CD4-positive, alpha-beta memory T cell (primary cell): ENCODE results near the gene SNRPE. TPM values are rescaled to one million over a fixed set of nuclear protein-coding genes. Genes with fewer than 3 reads are reported as not detected.
A peak's percentile ranks its signal among the peaks of the same experiment; 100 is the strongest.
"Not testable (repeated sequence)": the region's sequence is repeated elsewhere in the genome, so short reads cannot be mapped to it uniquely, and the experiment has no call there.

ENCODE experiments used
- CTCF ChIA-PET: fragments of 350-600 bp; sonication (Branson Sonifier 250); formaldehyde crosslinking; loops from one replicate; lab custom pipeline; 2021; ENCODE audit warnings: inconsistent platforms; ENCODE audit not compliant: partially characterized antibody; lab: Charles Lee
- POLR2A ChIA-PET: fragments of 350-600 bp; sonication (Branson Sonifier 250); formaldehyde crosslinking; loops from one replicate; lab custom pipeline; 2021; ENCODE audit not compliant: partially characterized antibody; lab: Charles Lee
- DNase-seq, 5 donors: peaks; one replicate each; pipeline versions ENCODE4 v3.0.0 to v3.0.0-alpha.2; 2020 to 2022; ENCODE audit warnings: mixed read lengths in 1 of 5
- H3K27ac ChIP-seq: one replicate; pipeline ENCODE4 v1.7.0; 2013; ENCODE audit warnings: low read depth, low read length
- H3K27me3 ChIP-seq: 2 replicates; pipeline ENCODE4 v1.7.0; 2013; ENCODE audit warnings: mild to moderate bottlenecking, low read length, moderate library complexity; ENCODE audit not compliant: insufficient read depth
- H3K36me3 ChIP-seq: 2 replicates; pipeline ENCODE4 v1.7.0; 2013; ENCODE audit warnings: mild to moderate bottlenecking, low read length, moderate library complexity; ENCODE audit not compliant: insufficient read depth
- H3K4me1 ChIP-seq: 2 replicates; pipeline ENCODE4 v1.7.0; 2013; ENCODE audit warnings: mild to moderate bottlenecking, low read length, moderate library complexity; ENCODE audit not compliant: insufficient read depth
- H3K4me3 ChIP-seq, 2 donors: one replicate each; pipeline ENCODE4 v1.7.0; 2013; ENCODE audit warnings: low read length in 2 of 2, mild to moderate bottlenecking in 1 of 2
- H3K9me3 ChIP-seq, 2 donors: one replicate each; pipeline ENCODE4 v1.7.0; 2013; ENCODE audit warnings: low read length in 2 of 2, control low read depth in 1 of 2; ENCODE audit not compliant: control insufficient read depth in 1 of 2
- H3K27ac Mint-ChIP-seq, 7 donors: one replicate each; pipeline ENCODE4 v1.8.0; 2020 to 2021; ENCODE audit warnings: mixed read lengths in 7 of 7, mild to moderate bottlenecking in 6 of 7, inconsistent platforms in 3 of 7, moderate library complexity in 3 of 7
- H3K27me3 Mint-ChIP-seq, 2 donors: one replicate each; pipeline ENCODE4 v1.8.0; 2020 to 2021; ENCODE audit warnings: mixed read lengths in 2 of 2
- H3K36me3 Mint-ChIP-seq, 2 donors: one replicate each; pipeline ENCODE4 v1.8.0; 2020 to 2021; ENCODE audit warnings: mixed read lengths in 2 of 2, inconsistent platforms in 1 of 2, mild to moderate bottlenecking in 1 of 2
- H3K4me1 Mint-ChIP-seq, 4 donors: one replicate each; pipeline ENCODE4 v1.8.0; 2020 to 2021; ENCODE audit warnings: mixed read lengths in 4 of 4, mild to moderate bottlenecking in 1 of 4
- H3K4me3 Mint-ChIP-seq, 8 donors: one replicate each; pipeline ENCODE4 v1.8.0; 2020 to 2021; ENCODE audit warnings: mixed read lengths in 8 of 8, mild to moderate bottlenecking in 7 of 8, moderate library complexity in 6 of 8, inconsistent platforms in 3 of 8
- H3K9me3 Mint-ChIP-seq, 8 donors: one replicate each; pipeline ENCODE4 v1.8.0; 2020 to 2021; ENCODE audit warnings: mixed read lengths in 8 of 8, mild to moderate bottlenecking in 5 of 8, inconsistent platforms in 3 of 8, moderate library complexity in 1 of 8
- intact Hi-C: fragments of 100-400 bp; cut with micrococcal nuclease; formaldehyde crosslinking; loops from one replicate; pipeline ENCODE4 v1.15.1; 2023
- polyA plus RNA-seq, 2 donors: library from polyadenylated mRNA; unstranded; fragments of 300-500 nt; fragmentation: Illumina TruSeq; gene quantifications; one replicate each; pipeline ENCODE4 v1.2.3, GENCODE V29; 2021
- total RNA-seq, 2 experiments: library from RNA; stranded (reverse); gene quantifications; one replicate each; pipeline ENCODE4 v1.2.3, GENCODE V29; 2021

The SNRPE gene
- total and polyA plus RNA-seq, 4 experiments from 2014 or later, result 63.3 to 225 (median 146) TPM

DNA sequence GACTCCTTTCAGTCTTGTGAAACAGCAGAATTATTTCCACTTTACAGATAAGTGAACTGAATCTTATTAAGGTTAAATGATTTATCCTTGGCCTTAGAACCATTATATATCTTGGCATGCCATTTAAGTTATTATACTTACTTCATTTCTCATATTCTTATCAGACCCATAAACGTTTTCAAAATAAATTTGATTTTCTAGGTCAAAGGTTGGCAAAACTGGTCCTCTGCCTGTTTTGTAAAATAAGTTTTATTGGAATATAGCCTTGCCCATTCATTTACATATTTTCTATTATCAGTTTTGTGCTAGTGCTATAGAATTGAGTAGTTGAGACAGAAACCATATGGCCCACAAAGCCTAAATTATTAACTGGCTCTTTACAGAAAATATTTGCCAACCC lies 32.9 kb upstream of the SNRPE start:
- Histone ChIP-seq H3K9me3 (no peaks in the 10 kb centered on the region), H3K4me3 (no peak overlapping the region), H3K27ac (no peak overlapping the region), H3K27me3 (no peaks in the 10 kb centered on the region), H3K4me1 (no peaks in the 10 kb centered on the region), H3K36me3 (peaks cover 54% of the 10 kb centered on the region)
- Mint-ChIP-seq H3K9me3 (no peaks in the 10 kb centered on the region), H3K4me1 (peaks cover 7 to 15% (median 12%) of the 10 kb centered on the region in 4 donors), H3K27ac (no peak overlapping the region), H3K27me3 (no peaks in the 10 kb centered on the region), H3K36me3 (peaks cover 36 to 64% of the 10 kb centered on the region in 2 donors), H3K4me3 (no peak overlapping the region)
- no peak for DNase-seq
- ChIA-PET CTCF (no interaction called here), POLR2A (no interaction called here)
- intact Hi-C loops, result loop anchor here (10.0 kb wide), 1 partner anchor 204 kb away; the partner anchor contains the start of gene ATP2B4

DNA sequence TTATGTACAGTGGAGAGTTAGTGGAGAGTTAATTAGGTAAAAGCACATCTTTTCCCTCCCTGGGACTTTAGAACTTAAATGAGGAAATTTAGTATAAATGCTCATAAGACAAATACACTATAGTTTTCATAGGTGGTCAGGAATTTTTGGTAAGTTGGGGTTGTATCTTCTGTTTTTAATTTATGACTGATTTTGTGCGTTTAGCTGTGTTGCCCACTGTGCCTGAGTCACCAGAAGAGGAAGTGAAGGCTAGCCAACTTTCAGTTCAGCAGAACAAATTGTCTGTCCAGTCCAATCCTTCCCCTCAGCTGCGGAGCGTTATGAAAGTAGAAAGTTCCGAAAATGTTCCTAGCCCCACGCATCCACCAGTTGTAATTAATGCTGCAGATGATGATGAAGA lies 32.2 kb upstream of the SNRPE start:
- H3K4me3 Mint-ChIP-seq, H3K9me3 Mint-ChIP-seq, H3K9me3 ChIP-seq, H3K4me3 ChIP-seq, DNase-seq, H3K27ac ChIP-seq, H3K27me3 ChIP-seq, CTCF ChIA-PET, H3K4me1 ChIP-seq, POLR2A ChIA-PET, H3K27me3 Mint-ChIP-seq: not testable (repeated sequence)
- peak overlapping the region in 1 of 7 donors; percentile 13 for H3K27ac Mint-ChIP-seq
- H3K36me3 ChIP-seq, result peaks cover 54% of the 10 kb centered on the region
- peaks cover 38 to 65% of the 10 kb centered on the region in 2 donors for H3K36me3 Mint-ChIP-seq
- H3K4me1 Mint-ChIP-seq, result peaks cover 7 to 12% (median 10%) of the 10 kb centered on the region in 4 donors
- intact Hi-C loops, result loop anchor here (10.0 kb wide), 1 partner anchor 204 kb away; the partner anchor contains the start of gene ATP2B4

DNA sequence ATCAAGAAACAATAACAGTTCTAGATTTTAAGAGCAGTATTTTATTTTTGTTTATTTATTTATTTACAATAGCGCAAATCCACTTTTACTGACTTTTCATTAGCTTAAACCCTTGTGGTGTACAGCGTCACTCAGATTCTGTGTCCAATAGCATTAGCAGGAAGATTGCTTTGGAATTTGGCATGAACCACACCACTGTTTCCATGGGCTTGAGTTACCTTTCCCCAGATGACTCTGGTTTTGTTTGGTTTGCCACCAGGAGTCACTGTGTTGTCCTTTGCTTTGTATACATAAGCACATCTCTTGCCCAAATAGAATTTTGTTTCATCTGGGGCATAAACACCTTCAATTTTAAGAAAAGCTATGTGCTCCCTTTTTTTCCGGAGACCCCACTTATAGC lies 25.9 kb upstream of the SNRPE start:
- Histone ChIP-seq H3K36me3 (peaks cover 65% of the 10 kb centered on the region), H3K27ac (no peak overlapping the region), H3K4me1 (no peaks in the 10 kb centered on the region), H3K4me3 (no peak overlapping the region), H3K27me3 (no peaks in the 10 kb centered on the region), H3K9me3 (no peaks in the 10 kb centered on the region)
- ChIA-PET POLR2A (interaction anchor here (0.9 kb wide), 1 partner anchor 37 kb away, joined by 4 read pairs; no protein-coding TSS in a partner anchor), CTCF (interaction anchor here (0.7 to 1.5 kb wide), 4 partner anchors 25 to 332 kb away, joined by 3 to 7 read pairs (median 3); no protein-coding TSS in a partner anchor)
- H3K27ac Mint-ChIP-seq, result peak overlapping the region in 1 of 7 donors; percentile 23
- no peaks in the 10 kb centered on the region for H3K9me3 Mint-ChIP-seq
- intact Hi-C loops, result no loop called here
- peaks cover 37 to 63% of the 10 kb centered on the region in 2 donors for H3K36me3 Mint-ChIP-seq
- H3K27me3 Mint-ChIP-seq, result no peaks in the 10 kb centered on the region
- no peak for DNase-seq
- peaks cover 0 to 1% (median under 1%) of the 10 kb centered on the region in 4 donors for H3K4me1 Mint-ChIP-seq
- H3K4me3 Mint-ChIP-seq, result no peak overlapping the region

DNA sequence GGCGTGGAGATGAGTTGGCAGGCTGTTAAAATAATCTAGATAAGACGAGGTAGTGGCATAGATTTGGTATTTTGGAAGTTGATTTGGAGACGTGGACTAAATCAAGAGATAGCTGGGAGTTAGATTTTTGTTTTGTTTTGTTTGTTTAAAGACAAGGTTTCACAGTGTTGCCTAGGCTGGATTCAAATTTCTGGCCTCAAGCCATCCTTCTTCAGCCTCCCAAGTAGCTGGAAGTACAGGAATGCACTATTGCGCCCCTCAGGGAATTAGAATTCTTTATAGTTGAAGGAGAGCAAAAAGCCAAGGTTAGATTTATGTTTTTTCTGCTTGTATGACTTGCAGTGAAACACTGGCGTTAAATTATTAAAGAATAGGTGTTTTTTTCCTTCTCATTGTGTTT lies 22.3 kb upstream of the SNRPE start:
- CTCF ChIA-PET, result no interaction called here
- POLR2A ChIA-PET, result no interaction called here
- intact Hi-C loops, result no loop called here
- H3K4me3 Mint-ChIP-seq, result no peak overlapping the region
- H3K9me3 Mint-ChIP-seq, result no peaks in the 10 kb centered on the region
- no peak overlapping the region for H3K27ac ChIP-seq
- H3K4me3 ChIP-seq, result no peak overlapping the region
- no peaks in the 10 kb centered on the region for H3K27me3 ChIP-seq
- peaks cover 52 to 63% of the 10 kb centered on the region in 2 donors for H3K36me3 Mint-ChIP-seq
- H3K27me3 Mint-ChIP-seq, result no peaks in the 10 kb centered on the region
- DNase-seq, result no peak
- H3K36me3 ChIP-seq, result peaks cover 56% of the 10 kb centered on the region
- H3K4me1 ChIP-seq, result no peaks in the 10 kb centered on the region
- peak overlapping the region in 2 of 7 donors; percentile 23 to 39 for H3K27ac Mint-ChIP-seq
- H3K9me3 ChIP-seq, result no peaks in the 10 kb centered on the region
- peaks cover 0 to 1% (median under 1%) of the 10 kb centered on the region in 4 donors for H3K4me1 Mint-ChIP-seq

DNA sequence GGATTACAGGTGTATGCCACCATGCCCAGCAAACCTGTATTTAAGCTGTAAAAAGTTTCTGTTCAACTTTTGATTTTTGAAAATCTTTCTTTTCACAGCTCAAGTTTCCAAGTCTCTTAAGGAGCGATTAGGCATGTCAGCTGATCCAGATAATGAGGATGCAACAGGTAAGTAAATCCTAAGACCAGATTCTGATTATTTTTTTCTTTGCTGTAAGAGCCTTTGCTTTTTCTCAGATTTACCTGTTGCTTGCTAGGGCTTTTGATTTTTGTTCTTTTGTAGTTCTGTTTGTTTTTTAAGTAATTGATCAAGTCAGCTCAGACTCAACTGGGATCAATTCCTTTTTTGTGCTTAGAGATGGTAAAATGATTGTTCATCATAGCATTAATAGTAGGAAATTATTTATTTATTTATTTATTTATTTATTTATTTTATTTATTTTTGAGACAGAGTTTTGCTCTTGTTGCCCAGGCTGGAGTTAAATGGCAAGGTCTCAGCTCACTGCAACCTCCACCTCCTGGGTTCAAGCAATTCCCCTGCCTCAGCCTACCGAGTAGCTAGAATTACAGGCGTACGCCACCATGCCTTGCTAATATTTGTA lies 21.1 kb upstream of the SNRPE start:
- H3K27me3 Mint-ChIP-seq, result no peaks in the 10 kb centered on the region
- H3K36me3 Mint-ChIP-seq, result peaks cover 50 to 61% of the 10 kb centered on the region in 2 donors
- H3K27me3 ChIP-seq, result no peaks in the 10 kb centered on the region
- H3K36me3 ChIP-seq, result peaks cover 54% of the 10 kb centered on the region
- no peak overlapping the region for H3K4me3 ChIP-seq
- no peak overlapping the region for H3K27ac ChIP-seq
- no peaks in the 10 kb centered on the region for H3K9me3 Mint-ChIP-seq
- no peak overlapping the region for H3K4me3 Mint-ChIP-seq
- no peaks in the 10 kb centered on the region for H3K9me3 ChIP-seq
- POLR2A ChIA-PET, result no interaction called here
- no peak overlapping the region for H3K27ac Mint-ChIP-seq
- H3K4me1 ChIP-seq, result no peaks in the 10 kb centered on the region
- CTCF ChIA-PET, result no interaction called here
- H3K4me1 Mint-ChIP-seq, result peaks cover 0 to 1% (median 0%) of the 10 kb centered on the region in 4 donors
- DNase-seq, result no peak
- intact Hi-C loops, result no loop called here

DNA sequence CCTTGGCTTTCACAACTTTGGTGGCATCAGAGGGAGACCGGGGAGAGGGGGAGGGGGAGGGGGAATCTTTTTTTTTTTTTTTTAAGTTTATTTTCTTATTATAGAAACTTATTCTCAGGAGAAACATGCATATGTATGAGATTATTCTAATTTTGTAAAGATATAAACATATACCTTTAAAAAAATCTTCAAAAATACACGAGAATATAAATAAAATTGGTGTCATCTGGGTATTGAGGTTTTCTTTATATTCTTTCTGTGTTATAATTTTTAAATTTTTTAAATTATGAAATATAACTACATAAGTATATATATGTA lies 18.9 kb upstream of the SNRPE start:
- POLR2A ChIA-PET, result no interaction called here
- H3K4me3 ChIP-seq, result no peak overlapping the region
- Mint-ChIP-seq H3K4me1 (peaks cover 0 to 1% (median 0%) of the 10 kb centered on the region in 4 donors), H3K27me3 (no peaks in the 10 kb centered on the region), H3K27ac (no peak overlapping the region), H3K9me3 (no peaks in the 10 kb centered on the region), H3K4me3 (no peak overlapping the region), H3K36me3 (peaks cover 52 to 61% of the 10 kb centered on the region in 2 donors)
- H3K4me1 ChIP-seq, result no peaks in the 10 kb centered on the region
- CTCF ChIA-PET, result no interaction called here
- intact Hi-C loops, result no loop called here
- no peaks in the 10 kb centered on the region for H3K9me3 ChIP-seq
- DNase-seq, result no peak
- no peaks in the 10 kb centered on the region for H3K27me3 ChIP-seq
- H3K36me3 ChIP-seq, result peaks cover 48% of the 10 kb centered on the region
- no peak overlapping the region for H3K27ac ChIP-seq

DNA sequence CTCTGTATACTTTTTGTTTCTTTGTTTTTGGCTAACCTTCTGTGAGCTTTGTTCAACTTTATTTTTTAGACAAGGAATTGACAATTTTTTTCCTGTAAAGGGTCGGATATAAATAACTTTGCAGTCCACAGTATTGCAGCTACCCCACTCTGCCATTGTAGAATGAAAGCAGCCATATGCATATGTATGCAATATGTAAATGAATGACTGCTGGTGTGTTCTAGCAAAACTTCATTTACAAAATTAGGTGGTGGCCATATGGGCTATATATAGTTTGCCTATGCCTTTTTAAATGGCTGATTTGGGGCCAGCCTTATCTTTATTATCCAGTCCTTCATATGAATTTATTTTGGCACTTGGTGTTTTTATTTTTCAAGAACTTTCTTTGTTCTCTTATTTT lies 18.0 kb upstream of the SNRPE start:
- no peak overlapping the region for H3K27ac ChIP-seq
- peaks cover 45% of the 10 kb centered on the region for H3K36me3 ChIP-seq
- H3K27me3 ChIP-seq, result no peaks in the 10 kb centered on the region
- ChIA-PET POLR2A (no interaction called here), CTCF (no interaction called here)
- Mint-ChIP-seq H3K27ac (peak overlapping the region in 1 of 7 donors; percentile 67), H3K36me3 (peaks cover 42 to 60% of the 10 kb centered on the region in 2 donors), H3K9me3 (no peaks in the 10 kb centered on the region), H3K27me3 (no peaks in the 10 kb centered on the region), H3K4me3 (no peak overlapping the region), H3K4me1 (no peaks in the 10 kb centered on the region)
- no peaks in the 10 kb centered on the region for H3K4me1 ChIP-seq
- DNase-seq, result no peak
- intact Hi-C loops, result no loop called here
- no peak overlapping the region for H3K4me3 ChIP-seq
- H3K9me3 ChIP-seq, result no peaks in the 10 kb centered on the region
